Measurements from ENCODE around the gene PROM1. TPM values are rescaled to one million over a fixed set of nuclear protein-coding genes. Genes with fewer than 3 reads are reported as not detected.
A peak's percentile ranks its signal among the peaks of the same experiment; 100 is the strongest.

Gene PROM1
- total RNA-seq, 1 donor from 2014 or later, result 0.93 TPM

- ATAC-seq, result no peak
- no peak for TF ChIP-seq CTCF (IDR thresholded peaks at IDR 0.05)
- H3K36me3 ChIP-seq, result no peaks in the 10 kb centered on the region
These were observed 6.4 kb upstream of the PROM1 start for GRCh38 chr4:16090096-16090705.

GRCh38 chr4:16089156-16089555 is 5.3 kb upstream of the PROM1 start:
- no peak overlapping the region for H3K27ac ChIP-seq
- intact Hi-C loops (cut with DNase I), result no loop called here
- ATAC-seq, result no peak

More at GRCh38 chr4:16090096-16090705, 6.4 kb upstream of the PROM1 start:
- Histone ChIP-seq H3K4me1 (no peaks in the 10 kb centered on the region), H3K4me3 (no peak overlapping the region), H3K27me3 (peaks cover 11% of the 10 kb centered on the region), H3K9me3 (no peaks in the 10 kb centered on the region), H3K27ac (no peak overlapping the region)
- intact Hi-C loops (cut with DNase I), result no loop called here
- DNase-seq, result no peak

GRCh38 chr4:16088601-16089000 is 4.8 kb upstream of the PROM1 start:
- intact Hi-C loops (cut with DNase I), result no loop called here
- no peaks in the 10 kb centered on the region for H3K9me3 ChIP-seq
- peaks cover 3% of the 10 kb centered on the region for H3K4me1 ChIP-seq
- H3K27me3 ChIP-seq, result peaks cover 21% of the 10 kb centered on the region
- no peak overlapping the region for H3K27ac ChIP-seq
- H3K4me3 ChIP-seq, result no peak overlapping the region
- ATAC-seq (no peak), DNase-seq (no peak)
- H3K36me3 ChIP-seq, result no peaks in the 10 kb centered on the region
- TF ChIP-seq CTCF (IDR thresholded peaks at IDR 0.05), result no peak

More at GRCh38 chr4:16089156-16089555, 5.3 kb upstream of the PROM1 start:
- no peak for TF ChIP-seq CTCF (IDR thresholded peaks at IDR 0.05)
- Histone ChIP-seq H3K9me3 (no peaks in the 10 kb centered on the region), H3K4me1 (no peaks in the 10 kb centered on the region), H3K36me3 (no peaks in the 10 kb centered on the region), H3K4me3 (no peak overlapping the region), H3K27me3 (peaks cover 16% of the 10 kb centered on the region)
- DNase-seq, result no peak

- TF ChIP-seq CTCF (IDR thresholded peaks at IDR 0.05), result no peak
- DNase-seq (no peak), ATAC-seq (no peak)
- Histone ChIP-seq H3K4me3 (no peak overlapping the region), H3K9me3 (no peaks in the 10 kb centered on the region), H3K4me1 (peaks cover 21% of the 10 kb centered on the region), H3K36me3 (no peaks in the 10 kb centered on the region), H3K27ac (no peak overlapping the region), H3K27me3 (peaks cover 43% of the 10 kb centered on the region)
- intact Hi-C loops (cut with DNase I), result no loop called here
These were observed 2.0 kb upstream of the PROM1 start for GRCh38 chr4:16085822-16086221.

- Histone ChIP-seq H3K9me3 (no peaks in the 10 kb centered on the region), H3K4me1 (peaks cover 32% of the 10 kb centered on the region), H3K36me3 (no peaks in the 10 kb centered on the region), H3K27ac (no peak overlapping the region), H3K4me3 (peak overlapping the region; percentile 43), H3K27me3 (peaks cover 55% of the 10 kb centered on the region)
- intact Hi-C loops (cut with DNase I), result no loop called here
- no peak for TF ChIP-seq CTCF (IDR thresholded peaks at IDR 0.05)
- DNase-seq (peak; percentile 71), ATAC-seq (peak; percentile 51)
These were observed 1.2 kb downstream of the PROM1 start for GRCh38 chr4:16082426-16083240.

All from upper lobe of right lung (tissue), 1 donor.